NB4 (cell line): Measurements from ENCODE around the gene COG7.

Source experiments
- CTCF ChIP-seq: IDR thresholded peaks from one replicate; pipeline ENCODE4 v1.5.1; 2012; ENCODE audit warnings: low read depth, low read length
- MAX ChIP-seq: IDR thresholded peaks from 2 replicates; pipeline ENCODE4 v1.6.1; 2011; ENCODE audit warnings: low read depth, low read length
- MYC ChIP-seq: IDR thresholded peaks from 2 replicates; pipeline ENCODE4 v1.6.1; 2011; ENCODE audit warnings: low read depth, low read length
- POLR2A ChIP-seq: IDR thresholded peaks from 2 replicates; pipeline ENCODE4 v1.6.1; 2011; ENCODE audit warnings: mild to moderate bottlenecking; ENCODE audit not compliant: insufficient read length; ENCODE audit errors: extremely low read depth

- no peak for TF ChIP-seq CTCF
- TF ChIP-seq POLR2A = no peak
- no peak for TF ChIP-seq MAX
- TF ChIP-seq MYC = no peak
Observed at GRCh38 chr16:23480257-23480656, 27.3 kb upstream of the COG7 start.
